Measurements from ENCODE around the gene CDIP1.
A peak's percentile ranks its signal among the peaks of the same experiment; 100 is the strongest.

Gene CDIP1

DNA sequence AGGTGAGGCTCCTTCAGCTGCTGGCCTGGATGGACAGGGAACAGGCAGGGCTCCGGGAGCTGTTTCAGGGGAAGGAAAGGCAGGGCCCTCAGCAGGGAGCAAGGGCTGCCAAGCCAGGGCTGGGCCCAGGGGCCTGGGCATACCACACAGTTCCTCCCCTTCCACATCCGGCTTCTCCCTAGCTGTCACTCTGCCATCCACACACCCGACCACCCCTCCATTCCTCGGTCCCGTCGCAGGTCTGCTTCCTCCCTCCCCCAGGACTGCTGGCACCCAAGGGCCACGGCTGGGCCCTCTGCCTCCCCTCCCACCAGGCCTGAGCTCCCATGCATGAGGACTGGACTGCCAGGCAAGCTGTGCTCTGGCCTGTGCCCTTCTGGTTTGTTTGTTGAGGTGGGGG is 24.0 kb downstream of the CDIP1 start:
- DNase-seq (ENCODE audit: low read depth, low spot score), result no peak

DNA sequence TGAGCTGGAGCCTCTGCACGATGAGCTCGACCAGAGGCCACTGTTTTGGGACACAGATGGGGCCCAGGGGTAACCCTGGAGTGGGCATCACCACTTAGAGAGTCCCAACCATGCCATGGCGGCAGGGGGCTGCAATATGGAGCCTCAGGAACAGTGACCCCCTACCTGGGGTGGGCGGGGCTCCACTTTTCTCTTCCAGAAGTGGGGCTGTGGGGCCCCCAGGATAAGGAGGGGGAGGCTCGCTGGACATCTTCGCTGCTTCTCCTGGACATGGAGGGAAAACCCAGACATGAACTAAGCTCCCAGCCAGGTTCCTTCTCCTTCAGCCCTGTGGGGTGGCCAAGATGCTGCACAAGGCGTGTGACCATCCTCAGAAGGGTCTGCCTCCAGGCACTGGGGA is 24.7 kb downstream of the CDIP1 start:
- DNase-seq (ENCODE audit: low read depth, low spot score), result no peak

- no peak for DNase-seq (ENCODE audit: low read depth, low spot score)
These were observed 25.3 kb downstream of the CDIP1 start for GRCh38 chr16:4513086-4513860.

- DNase-seq (ENCODE audit: low read depth, low spot score), result no peak
These were observed 26.1 kb downstream of the CDIP1 start for GRCh38 chr16:4512473-4512872.

DNA sequence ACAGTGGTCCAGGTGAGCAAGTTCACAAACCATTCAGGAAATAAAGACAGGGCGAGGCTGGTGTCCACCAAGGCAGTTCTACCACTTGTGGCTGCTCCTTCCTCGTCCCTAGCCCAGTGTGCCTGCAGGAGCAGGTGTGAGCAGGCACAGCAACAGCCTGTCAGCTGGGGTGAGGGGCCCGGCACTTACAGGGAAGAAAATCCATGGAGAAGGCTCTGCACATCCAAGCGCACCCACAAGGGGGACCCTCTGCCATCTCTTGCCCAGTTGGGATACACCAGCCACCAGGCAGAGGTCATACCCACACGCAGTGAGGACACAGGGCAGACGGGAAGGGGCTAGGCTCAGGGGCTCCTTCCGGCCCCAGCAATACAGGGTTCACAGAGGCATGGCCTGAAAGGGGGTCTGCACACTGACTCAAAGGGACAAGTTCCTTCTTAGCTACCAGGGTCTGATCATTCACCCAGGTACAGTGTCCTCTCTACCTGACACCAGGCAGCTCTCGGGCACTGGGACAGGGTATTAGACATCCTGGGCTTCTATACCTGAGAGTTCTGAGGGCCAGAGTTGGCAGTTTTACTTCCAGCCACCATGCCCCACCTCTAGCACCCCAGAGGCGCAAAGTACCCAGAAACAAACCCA is 27.0 kb downstream of the CDIP1 start:
- DNase-seq (ENCODE audit: low read depth, low spot score), result peak; percentile 88

GRCh38 chr16:4510747-4511426 is 27.7 kb downstream of the CDIP1 start:
- DNase-seq (ENCODE audit: low read depth, low spot score), result no peak

GRCh38 chr16:4510131-4510530 is 28.4 kb downstream of the CDIP1 start:
- no peak for DNase-seq (ENCODE audit: low read depth, low spot score)

GRCh38 chr16:4509420-4509819 is 29.2 kb downstream of the CDIP1 start:
- no peak for DNase-seq (ENCODE audit: low read depth, low spot score)

DNA sequence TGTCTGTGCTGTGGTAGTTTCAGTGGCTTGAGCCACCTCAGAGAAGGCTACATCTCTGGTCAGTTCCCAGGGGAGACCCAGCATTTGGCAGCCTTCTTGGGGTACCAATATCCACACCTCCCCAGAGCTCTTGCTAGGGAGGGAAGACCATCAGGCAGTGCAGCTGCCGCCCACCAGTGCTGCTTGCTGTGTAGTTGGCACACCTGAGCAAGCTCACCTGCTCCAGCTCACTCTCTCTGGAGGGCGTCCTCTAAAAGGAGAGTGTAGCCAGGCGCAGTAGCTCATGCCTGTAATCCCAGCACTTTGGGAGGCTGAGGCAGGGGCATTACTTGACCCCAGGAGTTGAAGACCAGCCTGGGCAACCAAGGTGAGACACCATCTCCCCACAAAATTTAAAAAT is 29.8 kb downstream of the CDIP1 start:
- no peak for DNase-seq (ENCODE audit: low read depth, low spot score)

DNA sequence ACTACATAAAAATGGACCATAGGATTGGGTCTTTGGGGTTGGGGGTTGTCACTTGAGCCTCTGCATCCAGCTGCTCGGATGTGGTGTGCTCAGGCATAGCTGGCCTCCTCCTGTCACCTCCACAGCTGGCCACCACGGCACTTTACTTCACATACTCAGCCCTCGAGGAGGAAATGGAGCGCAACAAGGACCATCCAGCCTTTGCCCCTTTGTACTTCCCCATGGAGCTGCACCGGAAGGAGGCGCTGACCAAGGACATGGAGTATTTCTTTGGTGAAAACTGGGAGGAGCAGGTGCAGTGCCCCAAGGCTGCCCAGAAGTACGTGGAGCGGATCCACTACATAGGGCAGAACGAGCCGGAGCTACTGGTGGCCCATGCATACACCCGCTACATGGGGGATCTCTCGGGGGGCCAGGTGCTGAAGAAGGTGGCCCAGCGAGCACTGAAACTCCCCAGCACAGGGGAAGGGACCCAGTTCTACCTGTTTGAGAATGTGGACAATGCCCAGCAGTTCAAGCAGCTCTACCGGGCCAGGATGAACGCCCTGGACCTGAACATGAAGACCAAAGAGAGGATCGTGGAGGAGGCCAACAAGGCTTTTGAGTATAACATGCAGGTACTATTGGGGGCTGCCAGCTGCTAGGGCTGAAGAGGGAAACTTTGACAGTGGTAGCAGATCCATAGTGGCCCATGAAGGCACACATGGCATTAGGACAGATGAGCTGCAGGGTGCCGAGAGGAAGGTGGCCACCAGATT is 30.8 kb downstream of the CDIP1 start:
- DNase-seq (ENCODE audit: low read depth, low spot score), result no peak

- peak; percentile 63 for DNase-seq (ENCODE audit: low read depth, low spot score)
These were observed 32.1 kb downstream of the CDIP1 start for GRCh38 chr16:4506450-4506849.

DNA sequence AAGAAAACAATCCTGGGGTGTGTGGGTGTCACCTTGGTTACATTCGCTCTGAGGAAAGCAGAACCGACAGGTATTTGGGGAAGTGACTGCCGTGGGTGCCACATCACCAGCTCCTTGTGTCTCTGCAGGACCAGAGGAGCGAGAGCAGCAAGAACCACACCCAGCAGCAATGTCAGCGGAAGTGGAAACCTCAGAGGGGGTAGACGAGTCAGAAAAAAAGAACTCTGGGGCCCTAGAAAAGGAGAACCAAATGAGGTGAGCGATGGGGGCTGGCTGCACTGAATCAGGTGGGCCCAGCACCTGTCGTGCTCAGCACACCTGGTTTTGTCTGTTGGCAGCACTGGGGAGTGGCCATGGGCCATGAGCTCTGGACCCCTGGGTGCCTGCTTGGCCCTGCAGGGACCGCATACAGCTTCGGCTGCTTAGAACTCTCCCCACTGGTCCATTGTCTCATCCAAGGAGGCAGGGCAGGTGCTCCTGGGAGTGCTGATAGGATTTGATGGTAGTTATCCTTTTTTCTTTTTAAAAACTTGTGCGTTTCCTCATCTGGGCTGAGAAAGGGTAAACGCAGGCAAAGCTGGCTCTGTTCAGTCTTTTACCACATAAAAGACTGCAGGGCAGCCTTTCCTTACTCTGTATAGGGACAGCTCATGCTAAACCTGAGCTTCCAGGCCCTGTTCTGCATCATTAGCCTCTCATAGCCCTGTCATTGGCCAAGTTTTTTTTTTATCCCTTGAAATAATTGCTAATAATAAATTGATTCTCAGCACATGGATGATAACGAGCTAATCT is 33.0 kb downstream of the CDIP1 start:
- DNase-seq (ENCODE audit: low read depth, low spot score), result no peak

GRCh38 chr16:4501071-4501478 is 37.5 kb downstream of the CDIP1 start:
- DNase-seq (ENCODE audit: low read depth, low spot score), result no peak

DNA sequence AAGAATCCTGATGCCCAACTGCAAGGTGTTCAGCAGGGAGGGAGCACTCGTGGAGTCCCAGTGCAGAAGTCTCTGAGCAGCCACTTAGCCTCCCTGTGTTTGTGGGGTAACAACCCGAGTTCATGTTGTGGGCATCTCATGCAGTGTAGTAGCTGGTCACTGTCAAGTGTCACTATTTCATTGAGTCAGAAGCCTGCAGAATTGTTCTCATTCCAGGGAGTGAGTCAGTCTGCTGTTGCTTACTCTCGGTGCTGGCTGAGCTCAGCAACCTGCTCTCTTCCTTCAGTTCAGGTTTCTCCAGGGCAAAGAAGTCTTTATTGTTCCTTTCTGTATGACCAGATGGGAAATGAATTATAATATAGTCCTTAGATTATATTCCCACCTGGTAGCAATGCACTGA is 38.3 kb downstream of the CDIP1 start:
- DNase-seq (ENCODE audit: low read depth, low spot score), result peak; percentile 53

DNA sequence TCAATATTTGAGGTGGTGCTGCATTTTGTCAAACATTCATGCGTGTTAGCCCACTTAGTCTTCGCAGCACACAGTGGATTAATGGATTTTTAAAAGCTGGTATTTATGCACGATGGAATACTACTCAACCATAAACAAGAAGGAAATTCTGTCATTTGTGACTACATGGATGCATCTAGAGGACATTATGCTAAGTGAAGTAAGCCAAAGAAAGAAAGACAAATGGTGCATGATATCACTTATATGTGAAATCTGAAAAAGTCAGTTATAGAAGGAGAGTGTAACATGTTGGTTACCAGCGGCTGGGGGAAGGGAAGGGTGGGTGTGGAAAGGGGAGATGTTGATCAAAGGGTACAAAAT is 39.4 kb downstream of the CDIP1 start:
- no peak for DNase-seq (ENCODE audit: low read depth, low spot score)

GRCh38 chr16:4498546-4499195 is 39.9 kb downstream of the CDIP1 start:
- no peak for DNase-seq (ENCODE audit: low read depth, low spot score)

DNA sequence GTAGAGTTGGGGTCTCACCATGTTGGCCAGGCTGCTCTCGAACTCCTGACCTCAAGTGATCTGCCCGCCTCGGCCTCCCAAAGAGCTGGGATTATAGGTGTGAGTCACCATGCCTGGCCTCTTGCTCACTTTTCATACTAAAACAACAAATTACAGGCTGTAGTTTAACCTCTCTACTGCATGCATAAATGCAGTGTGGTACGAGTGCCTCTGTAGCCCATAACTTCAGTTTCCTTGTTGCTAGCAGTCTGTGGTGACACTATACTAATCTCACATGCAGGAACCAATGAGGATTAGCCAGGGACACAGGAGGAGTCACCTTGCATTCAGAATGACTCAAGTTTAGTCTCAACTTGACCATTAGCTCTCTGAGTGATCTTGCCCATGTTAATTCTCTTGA is 42.3 kb downstream of the CDIP1 start:
- no peak for DNase-seq (ENCODE audit: low read depth, low spot score)

GRCh38 chr16:4495766-4496165 is 42.8 kb downstream of the CDIP1 start:
- DNase-seq (ENCODE audit: low read depth, low spot score), result no peak

GRCh38 chr16:4494746-4495490 is 43.7 kb downstream of the CDIP1 start:
- DNase-seq (ENCODE audit: low read depth, low spot score), result peak; percentile 40

DNA sequence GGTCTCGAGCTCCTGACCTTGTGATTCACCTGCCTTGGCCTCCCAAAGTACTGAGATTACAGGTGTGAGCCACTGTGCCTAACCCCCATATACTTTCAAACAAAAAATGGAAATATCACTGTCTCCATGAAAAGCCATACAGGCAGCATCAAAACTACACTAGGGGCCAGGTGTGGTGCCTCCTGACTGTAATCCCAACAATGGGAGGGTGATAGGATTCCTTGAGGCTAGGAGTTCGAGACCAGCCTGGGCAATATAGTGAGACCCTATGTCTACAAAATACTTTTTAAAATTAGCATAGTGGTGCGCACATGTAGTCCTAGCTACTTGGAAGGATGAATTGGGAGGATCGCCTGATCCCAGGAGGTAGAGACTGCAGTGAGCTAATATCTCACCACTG is 46.7 kb downstream of the CDIP1 start:
- DNase-seq (ENCODE audit: low read depth, low spot score), result no peak
